ENCODE results near the gene TSSK1B. TPM values are rescaled to one million over a fixed set of nuclear protein-coding genes. Genes with fewer than 3 reads are reported as not detected.

TSSK1B gene
- total RNA-seq, 1 donor from 2014 or later, result not detected

Other genes with a start within 250 kb of the TSSK1B start
- 10.3 TPM for gene MCC, start 53.5 kb upstream of the TSSK1B start, total RNA-seq
- 41.6 TPM for gene YTHDC2, start 78.7 kb upstream of the TSSK1B start, total RNA-seq

All from temporal lobe (tissue), 1 donor.